ENCODE data around the gene TWIST1.

TWIST1 gene

DNA sequence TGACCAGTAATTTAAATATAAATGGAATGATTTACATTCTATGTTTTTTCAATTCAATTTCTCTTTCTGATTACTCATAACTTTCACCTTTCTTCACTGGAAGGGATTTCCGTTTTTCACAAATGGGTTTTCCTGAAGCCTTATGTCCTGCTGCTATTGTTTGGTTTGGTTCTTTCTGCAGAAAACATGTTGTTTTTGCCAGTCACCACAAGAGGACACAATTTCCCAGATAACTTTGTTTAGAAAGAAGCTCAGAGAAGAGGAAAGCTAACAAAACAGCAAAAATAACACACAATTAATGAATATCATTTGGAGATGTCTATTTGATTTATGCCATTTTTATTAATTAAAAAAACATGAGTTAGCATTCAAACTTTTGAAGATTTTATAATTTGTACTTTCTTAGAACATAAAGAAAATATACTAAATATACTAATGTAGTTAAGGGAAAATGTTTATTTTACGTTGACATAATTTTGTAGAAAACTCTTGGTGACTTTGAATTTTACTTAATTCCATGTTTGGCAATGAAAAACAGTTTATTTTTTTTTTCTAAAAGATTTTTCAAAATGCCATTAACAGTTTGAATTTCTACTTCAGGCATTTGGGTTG lies 4.6 kb upstream of the TWIST1 start:
- no peaks in the 10 kb centered on the region for H3K9me3 ChIP-seq (ENCODE audit: control insufficient read depth, insufficient read depth, low read depth, low read length)
- no peak overlapping the region for H3K4me3 ChIP-seq (ENCODE audit: low read depth, low read length)
- H3K27me3 ChIP-seq (ENCODE audit: control insufficient read depth, insufficient read depth, low read length) = peaks cover 48% of the 10 kb centered on the region
- peaks cover 25% of the 10 kb centered on the region for H3K4me1 ChIP-seq (ENCODE audit: control insufficient read depth, insufficient read depth, low read length)
- H3K36me3 ChIP-seq (ENCODE audit: control insufficient read depth, insufficient read depth, low read length) = no peaks in the 10 kb centered on the region
- H3K9ac ChIP-seq (ENCODE audit: low read length) = no peak overlapping the region
- H3K27ac ChIP-seq (ENCODE audit: low read depth, low read length) = no peak overlapping the region

GRCh38 chr7:19119870-19120486 lies 2.5 kb upstream of the TWIST1 start:
- Histone ChIP-seq H3K36me3 (ENCODE audit: control insufficient read depth, insufficient read depth, low read length) (no peaks in the 10 kb centered on the region), H3K9me3 (ENCODE audit: control insufficient read depth, insufficient read depth, low read depth, low read length) (no peaks in the 10 kb centered on the region), H3K27me3 (ENCODE audit: control insufficient read depth, insufficient read depth, low read length) (peaks cover 67% of the 10 kb centered on the region), H3K4me3 (ENCODE audit: low read depth, low read length) (no peak overlapping the region), H3K4me1 (ENCODE audit: control insufficient read depth, insufficient read depth, low read length) (peaks cover 25% of the 10 kb centered on the region), H3K9ac (ENCODE audit: low read length) (no peak overlapping the region), H3K27ac (ENCODE audit: low read depth, low read length) (no peak overlapping the region)

DNA sequence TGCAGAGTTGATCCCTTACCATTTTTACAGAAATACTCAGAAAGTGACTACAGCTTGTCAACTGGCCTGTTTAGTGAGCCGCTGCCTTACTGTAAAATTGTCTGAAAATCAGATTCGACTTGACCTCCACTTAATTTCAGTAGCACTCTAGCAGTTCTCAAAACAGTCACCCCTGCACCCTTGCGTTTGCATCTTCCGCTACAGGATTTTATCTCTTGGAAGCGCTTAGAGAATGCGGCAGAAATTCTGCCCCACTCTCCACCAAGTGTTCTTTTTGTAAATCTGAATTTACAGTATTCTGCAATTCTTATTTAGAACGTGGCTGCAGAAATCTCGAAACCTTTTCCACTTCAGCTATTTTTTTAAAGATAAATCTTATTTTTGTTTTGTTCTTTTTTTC lies 1.9 kb upstream of the TWIST1 start:
- H3K27me3 ChIP-seq (ENCODE audit: control insufficient read depth, insufficient read depth, low read length) = peaks cover 73% of the 10 kb centered on the region
- peak overlapping the region; percentile 68 for H3K4me3 ChIP-seq (ENCODE audit: low read depth, low read length)
- H3K4me1 ChIP-seq (ENCODE audit: control insufficient read depth, insufficient read depth, low read length) = peaks cover 25% of the 10 kb centered on the region
- H3K9me3 ChIP-seq (ENCODE audit: control insufficient read depth, insufficient read depth, low read depth, low read length) = no peaks in the 10 kb centered on the region
- no peak overlapping the region for H3K9ac ChIP-seq (ENCODE audit: low read length)
- no peaks in the 10 kb centered on the region for H3K36me3 ChIP-seq (ENCODE audit: control insufficient read depth, insufficient read depth, low read length)
- no peak overlapping the region for H3K27ac ChIP-seq (ENCODE audit: low read depth, low read length)

GRCh38 chr7:19118636-19119371 lies 1.4 kb upstream of the TWIST1 start:
- Histone ChIP-seq H3K27me3 (ENCODE audit: control insufficient read depth, insufficient read depth, low read length) (peaks cover 79% of the 10 kb centered on the region), H3K27ac (ENCODE audit: low read depth, low read length) (no peak overlapping the region)

DNA sequence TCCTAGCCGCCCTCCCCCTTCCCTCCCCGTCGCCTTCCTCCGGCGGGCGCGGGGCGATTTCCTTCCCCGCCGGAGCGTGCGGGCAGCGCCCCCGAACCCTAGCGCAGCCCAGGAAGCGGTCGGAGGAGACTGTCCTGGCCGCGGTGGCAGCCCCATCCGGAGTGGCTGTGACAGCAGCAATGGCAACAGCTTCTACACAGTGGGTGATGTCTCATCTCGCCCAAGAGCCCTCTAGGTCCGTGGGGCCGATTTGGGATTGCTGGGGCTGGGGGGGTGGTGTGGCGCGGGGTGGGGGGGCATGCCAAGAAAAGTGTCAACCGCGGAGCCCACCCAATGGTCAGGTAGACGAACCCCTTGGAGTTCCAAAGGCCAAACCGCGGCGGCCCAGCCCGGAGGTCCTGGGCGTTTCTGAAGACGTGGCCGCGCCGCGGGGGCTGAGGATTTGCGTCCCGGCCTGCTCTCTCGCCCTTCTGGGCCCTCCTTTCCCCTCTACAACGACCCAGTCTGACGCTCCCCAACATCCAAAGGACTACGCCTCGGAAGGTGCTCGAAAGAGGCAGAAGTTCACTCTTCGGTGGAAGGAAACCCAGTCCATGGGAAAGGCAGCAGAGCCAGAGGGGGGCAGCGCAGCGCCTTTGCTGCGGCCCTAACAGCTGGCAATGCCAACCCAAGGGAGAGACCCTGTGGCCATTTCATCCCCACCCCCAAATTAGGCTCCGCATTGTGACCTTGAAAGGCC lies 603 bp upstream of the TWIST1 start:
- Histone ChIP-seq H3K36me3 (ENCODE audit: control insufficient read depth, insufficient read depth, low read length) (no peaks in the 10 kb centered on the region), H3K9me3 (ENCODE audit: control insufficient read depth, insufficient read depth, low read depth, low read length) (no peaks in the 10 kb centered on the region), H3K4me3 (ENCODE audit: low read depth, low read length) (peak overlapping the region; percentile 68), H3K27me3 (ENCODE audit: control insufficient read depth, insufficient read depth, low read length) (peaks cover 87% of the 10 kb centered on the region), H3K9ac (ENCODE audit: low read length) (peak overlapping the region; percentile 59), H3K27ac (ENCODE audit: low read depth, low read length) (no peak overlapping the region), H3K4me1 (ENCODE audit: control insufficient read depth, insufficient read depth, low read length) (peaks cover 23% of the 10 kb centered on the region)

More at GRCh38 chr7:19118636-19119371, 1.4 kb upstream of the TWIST1 start:
- H3K36me3 ChIP-seq (ENCODE audit: control insufficient read depth, insufficient read depth, low read length) = no peaks in the 10 kb centered on the region
- peak overlapping the region; percentile 68 for H3K4me3 ChIP-seq (ENCODE audit: low read depth, low read length)
- H3K9ac ChIP-seq (ENCODE audit: low read length) = peak overlapping the region; percentile 59
- no peaks in the 10 kb centered on the region for H3K9me3 ChIP-seq (ENCODE audit: control insufficient read depth, insufficient read depth, low read depth, low read length)
- H3K4me1 ChIP-seq (ENCODE audit: control insufficient read depth, insufficient read depth, low read length) = peaks cover 25% of the 10 kb centered on the region

DNA sequence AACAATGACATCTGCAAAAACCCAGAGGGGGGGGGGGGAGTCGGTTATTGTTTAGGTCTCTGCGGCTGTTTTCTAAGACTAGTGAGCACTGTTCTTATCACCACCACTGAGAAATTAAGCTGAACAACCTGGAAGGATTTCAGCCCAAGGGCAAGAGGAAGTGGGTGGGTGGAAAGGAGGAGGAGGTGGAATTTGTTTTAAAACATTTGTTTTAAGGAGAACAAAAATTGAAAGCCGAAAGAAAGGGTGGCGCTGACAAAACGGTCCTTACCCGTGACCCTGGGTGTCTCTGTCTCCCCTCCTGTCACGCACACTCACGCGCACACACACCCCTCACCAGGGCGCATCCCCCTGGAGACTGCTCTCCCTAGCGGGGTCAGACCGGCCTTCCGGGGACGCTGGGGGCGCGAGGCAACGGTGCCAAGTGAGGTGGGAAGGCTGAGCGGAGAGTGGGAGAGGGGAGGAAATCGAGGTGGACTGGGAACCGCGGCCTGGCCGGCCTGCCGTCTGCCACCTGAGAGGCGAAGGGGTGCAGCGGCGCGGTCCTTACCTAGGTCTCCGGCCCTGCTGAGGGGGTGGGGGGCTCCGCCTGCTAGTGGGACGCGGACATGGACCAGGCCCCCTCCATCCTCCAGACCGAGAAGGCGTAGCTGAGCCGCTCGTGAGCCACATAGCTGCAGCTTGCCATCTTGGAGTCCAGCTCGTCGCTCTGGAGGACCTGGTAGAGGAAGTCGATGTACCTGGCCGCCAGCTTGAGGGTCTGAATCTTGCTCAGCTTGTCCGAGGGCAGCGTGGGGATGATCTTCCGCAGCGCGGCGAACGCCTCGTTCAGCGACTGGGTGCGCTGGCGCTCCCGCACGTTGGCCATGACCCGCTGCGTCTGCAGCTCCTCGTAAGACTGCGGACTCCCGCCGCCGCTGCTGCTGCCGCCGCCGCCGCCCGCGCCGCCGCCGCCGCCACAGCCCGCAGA lies 1.0 kb downstream of the TWIST1 start:
- Histone ChIP-seq H3K36me3 (ENCODE audit: control insufficient read depth, insufficient read depth, low read length) (no peaks in the 10 kb centered on the region), H3K4me1 (ENCODE audit: control insufficient read depth, insufficient read depth, low read length) (peaks cover 33% of the 10 kb centered on the region), H3K9me3 (ENCODE audit: control insufficient read depth, insufficient read depth, low read depth, low read length) (no peaks in the 10 kb centered on the region), H3K9ac (ENCODE audit: low read length) (peak overlapping the region; percentile 68), H3K4me3 (ENCODE audit: low read depth, low read length) (peak overlapping the region; percentile 68), H3K27ac (ENCODE audit: low read depth, low read length) (no peak overlapping the region), H3K27me3 (ENCODE audit: control insufficient read depth, insufficient read depth, low read length) (peaks cover 98% of the 10 kb centered on the region)

DNA sequence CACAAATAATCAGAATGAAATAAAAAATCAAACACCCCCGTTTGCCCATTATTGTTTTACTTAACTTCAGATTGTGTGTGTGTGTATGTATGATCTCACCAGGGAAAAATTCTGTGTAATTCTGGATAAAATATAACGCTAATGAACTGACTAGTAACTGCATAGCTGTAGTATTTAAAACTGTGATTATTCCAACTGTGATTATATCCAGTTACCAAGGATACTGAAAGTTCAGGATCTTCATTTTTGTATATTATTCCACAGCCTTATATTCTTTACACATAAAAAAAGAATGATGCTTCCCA lies 2.9 kb downstream of the TWIST1 start:
- Histone ChIP-seq H3K36me3 (ENCODE audit: control insufficient read depth, insufficient read depth, low read length) (no peaks in the 10 kb centered on the region), H3K27me3 (ENCODE audit: control insufficient read depth, insufficient read depth, low read length) (peaks cover 98% of the 10 kb centered on the region), H3K9me3 (ENCODE audit: control insufficient read depth, insufficient read depth, low read depth, low read length) (no peaks in the 10 kb centered on the region), H3K4me1 (ENCODE audit: control insufficient read depth, insufficient read depth, low read length) (peaks cover 43% of the 10 kb centered on the region), H3K9ac (ENCODE audit: low read length) (no peak overlapping the region), H3K27ac (ENCODE audit: low read depth, low read length) (no peak overlapping the region), H3K4me3 (ENCODE audit: low read depth, low read length) (no peak overlapping the region)

GRCh38 chr7:19113855-19114550 lies 3.4 kb downstream of the TWIST1 start:
- H3K36me3 ChIP-seq (ENCODE audit: control insufficient read depth, insufficient read depth, low read length) = no peaks in the 10 kb centered on the region
- H3K27ac ChIP-seq (ENCODE audit: low read depth, low read length) = no peak overlapping the region
- no peaks in the 10 kb centered on the region for H3K9me3 ChIP-seq (ENCODE audit: control insufficient read depth, insufficient read depth, low read depth, low read length)
- peaks cover 43% of the 10 kb centered on the region for H3K4me1 ChIP-seq (ENCODE audit: control insufficient read depth, insufficient read depth, low read length)
- H3K27me3 ChIP-seq (ENCODE audit: control insufficient read depth, insufficient read depth, low read length) = peaks cover 98% of the 10 kb centered on the region
- no peak overlapping the region for H3K4me3 ChIP-seq (ENCODE audit: low read depth, low read length)
- H3K9ac ChIP-seq (ENCODE audit: low read length) = no peak overlapping the region

- peak overlapping the region; percentile 51; the same call in 1 of the 2 replicates for H3K4me3 ChIP-seq (ENCODE audit: low read depth, low read length)
- peaks cover 41% of the 10 kb centered on the region for H3K4me1 ChIP-seq (ENCODE audit: control insufficient read depth, insufficient read depth, low read length)
- H3K36me3 ChIP-seq (ENCODE audit: control insufficient read depth, insufficient read depth, low read length) = no peaks in the 10 kb centered on the region
- H3K27ac ChIP-seq (ENCODE audit: low read depth, low read length) = no peak overlapping the region
- H3K9me3 ChIP-seq (ENCODE audit: control insufficient read depth, insufficient read depth, low read depth, low read length) = no peaks in the 10 kb centered on the region
- H3K27me3 ChIP-seq (ENCODE audit: control insufficient read depth, insufficient read depth, low read length) = peaks cover 98% of the 10 kb centered on the region
- H3K9ac ChIP-seq (ENCODE audit: low read length) = no peak overlapping the region
These were observed 4.5 kb downstream of the TWIST1 start for GRCh38 chr7:19113002-19113350.
